ENCODE measurements around the gene AVEN.

Gene AVEN

DNA sequence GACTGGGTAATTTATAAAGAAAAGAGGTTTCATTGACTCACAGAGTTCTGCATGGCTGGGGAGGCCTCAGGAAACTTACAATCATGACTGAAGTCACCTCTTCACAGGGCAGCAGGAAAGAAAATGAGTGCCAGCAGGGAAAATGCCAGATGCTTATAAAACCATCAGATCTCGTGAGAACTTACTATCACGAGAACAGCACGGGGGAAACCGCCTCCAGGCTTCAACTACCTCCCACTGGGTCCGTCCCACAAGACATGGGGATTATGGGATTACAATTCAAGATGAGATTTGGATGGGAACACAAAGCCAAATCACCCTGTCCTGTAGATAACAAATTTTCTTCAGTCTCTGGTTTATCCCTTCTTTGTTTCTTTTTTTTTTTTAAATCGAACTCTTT is 31.0 kb upstream of the AVEN start:
- H3K4me3 ChIP-seq (ENCODE audit: low read depth, low read length) = no peak overlapping the region
- in situ Hi-C loops (cut with HindIII; ENCODE audit: low sequenced_read_pairs) = no loop called here
- no peak for DNase-seq (ENCODE audit: low read depth, low spot score)
- TF ChIP-seq, protein P1, sequence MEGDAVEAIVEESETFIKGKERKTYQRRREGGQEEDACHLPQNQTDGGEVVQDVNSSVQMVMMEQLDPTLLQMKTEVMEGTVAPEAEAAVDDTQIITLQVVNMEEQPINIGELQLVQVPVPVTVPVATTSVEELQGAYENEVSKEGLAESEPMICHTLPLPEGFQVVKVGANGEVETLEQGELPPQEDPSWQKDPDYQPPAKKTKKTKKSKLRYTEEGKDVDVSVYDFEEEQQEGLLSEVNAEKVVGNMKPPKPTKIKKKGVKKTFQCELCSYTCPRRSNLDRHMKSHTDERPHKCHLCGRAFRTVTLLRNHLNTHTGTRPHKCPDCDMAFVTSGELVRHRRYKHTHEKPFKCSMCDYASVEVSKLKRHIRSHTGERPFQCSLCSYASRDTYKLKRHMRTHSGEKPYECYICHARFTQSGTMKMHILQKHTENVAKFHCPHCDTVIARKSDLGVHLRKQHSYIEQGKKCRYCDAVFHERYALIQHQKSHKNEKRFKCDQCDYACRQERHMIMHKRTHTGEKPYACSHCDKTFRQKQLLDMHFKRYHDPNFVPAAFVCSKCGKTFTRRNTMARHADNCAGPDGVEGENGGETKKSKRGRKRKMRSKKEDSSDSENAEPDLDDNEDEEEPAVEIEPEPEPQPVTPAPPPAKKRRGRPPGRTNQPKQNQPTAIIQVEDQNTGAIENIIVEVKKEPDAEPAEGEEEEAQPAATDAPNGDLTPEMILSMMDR (IDR thresholded peaks at IDR 0.05; ENCODE audit: low read depth, low read length) = no peak

DNA sequence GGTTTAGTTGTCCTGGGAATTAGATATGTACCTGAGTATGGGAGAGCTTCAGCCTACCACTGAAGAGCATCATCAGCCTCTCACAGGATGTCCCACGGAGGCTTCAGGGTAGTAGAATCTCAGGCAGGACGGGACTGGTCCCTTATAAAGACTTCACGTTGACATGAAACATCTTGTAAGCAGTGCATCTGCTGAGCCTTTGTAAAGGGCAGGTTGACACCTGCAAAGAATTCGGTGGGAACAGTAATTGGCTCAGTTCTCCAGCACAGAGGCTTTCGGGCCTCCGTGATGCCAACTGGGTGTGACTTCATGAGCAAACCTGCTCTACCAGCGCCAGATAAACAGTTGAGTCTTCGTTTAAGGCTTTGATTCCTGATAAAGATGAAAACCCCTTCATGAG is 26.9 kb upstream of the AVEN start:
- no peak overlapping the region for H3K4me3 ChIP-seq (ENCODE audit: low read depth, low read length)
- TF ChIP-seq, protein P1 (IDR thresholded peaks at IDR 0.05; ENCODE audit: low read depth, low read length) = no peak
- in situ Hi-C loops (cut with HindIII; ENCODE audit: low sequenced_read_pairs) = no loop called here
- DNase-seq (ENCODE audit: low read depth, low spot score) = no peak

DNA sequence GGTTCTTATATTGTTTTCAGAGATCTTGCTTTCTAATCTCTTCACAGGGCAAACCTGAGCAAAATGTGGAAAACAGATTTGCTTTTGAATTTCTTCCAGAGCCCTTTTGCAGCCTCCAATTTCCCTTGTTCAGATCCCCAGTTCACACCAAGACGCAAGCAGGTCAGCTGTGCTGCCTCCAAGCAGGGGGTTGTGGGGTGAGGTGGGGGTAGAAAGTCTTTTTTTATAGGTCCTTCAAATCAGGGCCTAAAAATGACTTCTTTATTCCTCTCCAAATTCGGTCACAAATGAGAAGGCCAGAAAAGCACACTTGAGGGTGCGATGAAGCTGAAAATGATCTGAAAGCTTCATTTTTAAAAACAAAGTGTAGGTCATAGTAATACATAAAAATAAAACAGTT is 26.3 kb upstream of the AVEN start:
- no peak overlapping the region for H3K4me3 ChIP-seq (ENCODE audit: low read depth, low read length)
- DNase-seq (ENCODE audit: low read depth, low spot score) = no peak
- TF ChIP-seq, protein P1 (IDR thresholded peaks at IDR 0.05; ENCODE audit: low read depth, low read length) = no peak
- in situ Hi-C loops (cut with HindIII; ENCODE audit: low sequenced_read_pairs) = no loop called here

DNA sequence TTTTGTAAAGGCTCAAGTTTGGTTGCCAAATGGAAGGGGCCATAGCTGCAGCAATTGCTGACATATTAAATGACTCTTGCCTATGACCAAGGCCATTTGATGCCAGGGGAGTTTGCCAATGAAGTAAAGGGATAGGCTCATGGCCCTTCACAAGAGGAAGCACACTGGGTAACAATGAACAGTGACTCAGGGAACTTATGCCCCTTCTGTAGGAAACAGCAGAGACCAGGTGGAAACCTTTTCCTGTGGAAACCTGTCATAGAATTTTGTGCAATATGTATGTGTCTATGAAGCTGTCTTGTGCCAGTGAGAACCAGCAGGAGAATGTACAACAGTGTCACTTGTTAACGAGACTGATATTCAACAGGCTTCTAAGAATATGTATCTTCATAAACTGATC is 25.4 kb upstream of the AVEN start:
- TF ChIP-seq, protein P1 (IDR thresholded peaks at IDR 0.05; ENCODE audit: low read depth, low read length) = no peak
- in situ Hi-C loops (cut with HindIII; ENCODE audit: low sequenced_read_pairs) = no loop called here
- no peak for DNase-seq (ENCODE audit: low read depth, low spot score)
- H3K4me3 ChIP-seq (ENCODE audit: low read depth, low read length) = no peak overlapping the region

DNA sequence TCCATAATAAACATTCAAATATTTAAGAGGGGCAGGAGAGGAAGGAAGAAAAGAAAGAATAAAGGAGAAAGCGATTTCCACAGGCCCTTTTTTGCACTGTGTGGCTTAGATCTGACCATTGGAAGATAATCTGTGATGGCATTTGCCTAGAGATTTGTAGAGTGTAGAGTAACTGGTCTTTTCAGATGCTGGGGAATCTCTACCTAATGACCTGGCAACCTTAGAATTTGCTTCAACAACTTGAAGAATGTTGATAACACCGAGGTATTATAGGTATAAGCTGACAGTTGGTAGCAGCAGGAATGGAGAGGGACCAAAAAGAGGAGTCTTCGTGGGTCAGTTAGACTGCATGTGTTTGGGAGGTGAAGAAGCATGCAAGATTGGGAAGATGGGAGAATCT is 20.9 kb upstream of the AVEN start:
- H3K4me3 ChIP-seq (ENCODE audit: low read depth, low read length) = no peak overlapping the region
- in situ Hi-C loops (cut with HindIII; ENCODE audit: low sequenced_read_pairs) = no loop called here
- TF ChIP-seq, protein P1 (IDR thresholded peaks at IDR 0.05; ENCODE audit: low read depth, low read length) = no peak
- no peak for DNase-seq (ENCODE audit: low read depth, low spot score)

DNA sequence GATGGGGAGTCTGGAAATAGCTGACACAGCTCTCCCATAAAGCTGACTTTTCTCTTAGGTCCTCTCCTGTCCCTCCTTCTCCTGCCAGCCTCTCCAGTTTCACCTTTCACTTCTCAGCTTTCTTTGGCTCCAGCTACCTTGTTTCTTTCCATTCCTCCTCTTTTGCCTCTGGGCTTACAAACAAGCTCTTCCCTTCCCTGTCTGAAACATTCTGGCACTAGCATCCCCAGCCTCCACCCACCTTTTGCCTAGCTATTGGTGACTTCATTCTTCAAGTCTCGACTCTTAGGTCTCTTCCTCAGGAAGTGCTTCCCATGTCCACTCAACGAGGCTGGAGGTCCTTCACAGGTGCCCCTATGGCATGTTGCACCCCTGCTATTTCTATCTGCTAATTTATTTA is 20.5 kb upstream of the AVEN start:
- in situ Hi-C loops (cut with HindIII; ENCODE audit: low sequenced_read_pairs) = no loop called here
- no peak overlapping the region for H3K4me3 ChIP-seq (ENCODE audit: low read depth, low read length)
- TF ChIP-seq, protein P1 (IDR thresholded peaks at IDR 0.05; ENCODE audit: low read depth, low read length) = no peak

DNA sequence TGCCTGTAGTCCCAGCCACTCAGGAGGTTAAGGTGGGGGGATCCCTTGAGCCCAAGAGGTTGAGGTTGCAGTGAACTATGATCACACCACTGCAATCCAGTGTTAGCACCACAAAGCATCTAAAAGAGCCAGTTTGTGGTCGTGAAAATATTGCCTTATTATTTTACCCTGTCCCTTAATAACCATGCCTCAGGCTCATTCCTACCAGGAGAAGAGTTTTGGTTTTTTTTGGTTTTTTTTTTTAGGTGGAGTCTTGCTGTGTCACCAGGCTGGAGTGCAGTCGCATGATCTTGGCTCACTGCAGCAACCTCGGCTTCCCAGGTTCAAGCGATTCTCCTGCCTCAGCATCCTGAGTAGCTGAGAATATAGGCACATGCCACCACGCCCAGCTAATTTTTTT is 17.9 kb upstream of the AVEN start:
- TF ChIP-seq, protein P1 (IDR thresholded peaks at IDR 0.05; ENCODE audit: low read depth, low read length) = no peak
- H3K4me3 ChIP-seq (ENCODE audit: low read depth, low read length) = no peak overlapping the region
- DNase-seq (ENCODE audit: low read depth, low spot score) = no peak
- in situ Hi-C loops (cut with HindIII; ENCODE audit: low sequenced_read_pairs) = no loop called here

More for the DNA sequence above, 20.5 kb upstream of the AVEN start:
- DNase-seq (ENCODE audit: low read depth, low spot score) = no peak

Measured in astrocyte of the spinal cord (primary cell).